K562 (cell line): ENCODE measurements around the gene CCDC71L. TPM values are rescaled to one million over a fixed set of nuclear protein-coding genes. Genes with fewer than 3 reads are reported as not detected.

Source experiments
- ATF7 ChIP-seq: fragments of 450-650 bp; IDR thresholded peaks from 2 replicates; pipeline ENCODE4 v1.7.1; 2014; ENCODE audit warnings: mild to moderate bottlenecking, moderate library complexity
- CREB5 ChIP-seq: fragments of 250-450 bp; sonication (Bioruptor Pico); IDR thresholded peaks from 2 replicates; pipeline ENCODE4 v1.5.0; 2020; ENCODE audit warnings: mild to moderate bottlenecking
- ELF2 ChIP-seq: fragments of 250-450 bp; sonication (Bioruptor Pico); IDR thresholded peaks from 2 replicates; pipeline ENCODE4 v1.5.0; 2021; ENCODE audit warnings: mild to moderate bottlenecking
- FOXP1 ChIP-seq: sonication (generic); formaldehyde crosslinking; IDR thresholded peaks from 2 replicates; pipeline ENCODE4 v1.8.0; 2022; ENCODE audit warnings: mild to moderate bottlenecking, missing genetic modification reagents
- ILF3 ChIP-seq: fragments of 450-650 bp; IDR thresholded peaks from 2 replicates; pipeline ENCODE4 v1.6.1; 2018; ENCODE audit warnings: antibody characterized with exemption, mild to moderate bottlenecking, moderate library complexity, borderline replicate concordance
- MCM2 ChIP-seq: fragments of 450-650 bp; IDR thresholded peaks from 2 replicates; pipeline ENCODE4 v1.6.1; 2017; ENCODE audit warnings: low read depth, mild to moderate bottlenecking
- MGA ChIP-seq: fragments of 450-650 bp; IDR thresholded peaks from 2 replicates; pipeline ENCODE4 v1.6.1; 2016; ENCODE audit warnings: mild to moderate bottlenecking, moderate library complexity
- NR2C1 ChIP-seq, 2 experiments: fragments of 450-650 bp; IDR thresholded peaks; 2 replicates each; pipeline ENCODE4 v1.6.1; 2017; ENCODE audit warnings: mild to moderate bottlenecking in 2 of 2, antibody characterized with exemption in 1 of 2, inconsistent platforms in 1 of 2, missing compliant biosample characterization in 1 of 2, missing genetic modification characterization in 1 of 2
- PML ChIP-seq: IDR thresholded peaks from 2 replicates; pipeline ENCODE4 v1.6.1; 2012; ENCODE audit warnings: low read length, inconsistent platforms
- ZNF699 ChIP-seq: fragments of 250-450 bp; sonication (Bioruptor Pico); IDR thresholded peaks from 2 replicates; pipeline ENCODE4 v1.8.0; 2021; ENCODE audit warnings: mild to moderate bottlenecking, moderate library complexity; ENCODE audit not compliant: insufficient replicate concordance
- polyA plus RNA-seq, 8 experiments: library from polyadenylated mRNA; depleted of rRNA in 4 of 8; stranded (reverse) in 5 of 8; unstranded in 3 of 8; fragments of >200 nt; fragmentation: Nextera tagmentation in 2 of 8; fragmentation: Illumina TruSeq in 1 of 8; extraction: Ambion mirVana in 2 of 8; extraction: Trizol in 1 of 8; gene quantifications; 2 replicates each; pipeline versions ENCODE4 v1.2.1 to v1.2.3, GENCODE V29; 2011 to 2014; ENCODE audit warnings: inconsistent platforms in 1 of 8, missing spikeins in 1 of 8
- total RNA-seq, 7 experiments: library from RNA; depleted of rRNA in 6 of 7; stranded (reverse); fragments of >200 nt in 6 of 7; fragmentation: Illumina TruSeq in 2 of 7; extraction: Trizol in 2 of 7; gene quantifications; 2 replicates each; pipeline versions ENCODE4 v1.2.1 to v1.2.3, GENCODE V29; 2011 to 2021; ENCODE audit warnings: low replicate concordance in 1 of 7
- TF ChIP-seq, protein P1 (sequence below): fragments of 450-650 bp; IDR thresholded peaks from 2 replicates; pipeline ENCODE4 v1.6.1; 2016; ENCODE audit warnings: mild to moderate bottlenecking

CCDC71L gene
- total and polyA plus RNA-seq, 9 of the 15 experiments (the other 6 are each of a cell fraction or from before 2014, with no cell fraction given), result 5.7 to 108 (median 25.4) TPM

DNA sequence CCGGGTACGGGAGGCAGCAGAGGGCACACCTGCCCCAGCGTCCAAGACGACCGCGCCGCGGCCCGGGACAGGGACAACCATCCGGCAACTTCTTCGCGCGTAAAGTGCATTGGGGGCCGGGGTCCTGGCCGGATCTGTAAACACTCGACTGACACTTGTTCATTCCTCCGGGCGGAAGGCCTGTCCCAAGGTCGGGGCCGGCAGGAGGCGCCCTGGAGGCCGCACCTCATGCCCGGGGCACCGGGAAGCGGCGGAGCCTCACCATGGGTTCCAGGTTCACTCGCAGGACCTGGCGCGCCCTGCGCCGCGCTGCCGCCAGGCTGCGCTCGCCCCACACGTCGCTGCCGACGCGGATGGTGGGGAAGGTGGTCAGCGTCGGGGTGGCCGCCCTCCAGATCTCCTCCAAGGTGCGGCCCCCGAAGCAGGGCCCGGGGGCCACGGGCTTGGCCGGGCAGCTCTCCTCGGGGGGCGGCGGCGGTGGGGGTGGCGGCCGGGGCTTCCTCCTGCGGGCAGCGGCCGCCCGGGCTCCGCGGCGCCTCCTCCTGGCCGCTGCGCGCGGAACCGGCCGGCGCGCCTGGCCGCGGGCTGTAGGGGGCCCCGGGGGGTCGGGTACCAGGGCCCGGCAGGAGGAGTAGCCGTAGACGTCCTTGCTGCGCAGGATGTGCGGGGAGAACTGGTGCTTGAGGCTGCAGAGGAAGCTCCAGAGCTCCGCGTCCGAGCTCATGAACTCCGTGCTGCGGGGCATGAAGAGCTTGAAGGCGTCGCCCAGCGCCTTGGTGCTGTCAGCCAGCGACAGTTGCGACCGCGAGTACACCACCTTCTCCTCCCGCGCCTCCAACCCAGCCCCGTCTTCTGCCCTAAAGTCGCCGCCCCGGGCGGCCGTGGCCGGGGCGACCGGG, 746 bp downstream of the CCDC71L start (continued):
- TF ChIP-seq MGA (peak; percentile 89), ELF2 (peak; percentile 83), FOXP1 (CRISPR knock-in tag) (peak; percentile 97), CREB5 (CRISPR knock-in tag) (no peak), NR2C1 (IDR thresholded peaks at IDR 0.05) (no peak), NR2C1 (tag; IDR thresholded peaks at IDR 0.05) (peak; percentile 29; the same call in 1 of the 2 replicates), PML (no peak), ZNF699 (CRISPR knock-in tag) (no peak), ILF3 (peak; percentile 83; the same call in 1 of the 2 replicates), MCM2 (no peak), ATF7 (peak; percentile 83)
- TF ChIP-seq, protein P1, sequence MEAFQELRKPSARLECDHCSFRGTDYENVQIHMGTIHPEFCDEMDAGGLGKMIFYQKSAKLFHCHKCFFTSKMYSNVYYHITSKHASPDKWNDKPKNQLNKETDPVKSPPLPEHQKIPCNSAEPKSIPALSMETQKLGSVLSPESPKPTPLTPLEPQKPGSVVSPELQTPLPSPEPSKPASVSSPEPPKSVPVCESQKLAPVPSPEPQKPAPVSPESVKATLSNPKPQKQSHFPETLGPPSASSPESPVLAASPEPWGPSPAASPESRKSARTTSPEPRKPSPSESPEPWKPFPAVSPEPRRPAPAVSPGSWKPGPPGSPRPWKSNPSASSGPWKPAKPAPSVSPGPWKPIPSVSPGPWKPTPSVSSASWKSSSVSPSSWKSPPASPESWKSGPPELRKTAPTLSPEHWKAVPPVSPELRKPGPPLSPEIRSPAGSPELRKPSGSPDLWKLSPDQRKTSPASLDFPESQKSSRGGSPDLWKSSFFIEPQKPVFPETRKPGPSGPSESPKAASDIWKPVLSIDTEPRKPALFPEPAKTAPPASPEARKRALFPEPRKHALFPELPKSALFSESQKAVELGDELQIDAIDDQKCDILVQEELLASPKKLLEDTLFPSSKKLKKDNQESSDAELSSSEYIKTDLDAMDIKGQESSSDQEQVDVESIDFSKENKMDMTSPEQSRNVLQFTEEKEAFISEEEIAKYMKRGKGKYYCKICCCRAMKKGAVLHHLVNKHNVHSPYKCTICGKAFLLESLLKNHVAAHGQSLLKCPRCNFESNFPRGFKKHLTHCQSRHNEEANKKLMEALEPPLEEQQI, result peak; percentile 91
